Trophoblast cell (in vitro differentiated cells and primary cell): ENCODE data around the gene HLCS.

Experiments used
- DNase-seq, 2 donors: peaks; one replicate each; pipeline ENCODE4 v3.0.0-alpha.2; 2016
- H2AFZ ChIP-seq: 2 replicates; pipeline ENCODE4 v1.6.1; 2013; ENCODE audit warnings: low read length, moderate library complexity, mild to moderate bottlenecking; ENCODE audit not compliant: insufficient read depth, poor library complexity
- H2AK5ac ChIP-seq: 2 replicates; pipeline ENCODE4 v1.6.1; 2013; ENCODE audit warnings: mild to moderate bottlenecking, low read length
- H2BK120ac ChIP-seq: 2 replicates; pipeline ENCODE4 v1.6.1; 2013; ENCODE audit warnings: low read length, mild to moderate bottlenecking, moderate library complexity; ENCODE audit not compliant: insufficient read depth, poor library complexity
- H2BK12ac ChIP-seq: 2 replicates; pipeline ENCODE4 v1.6.1; 2013; ENCODE audit warnings: mild to moderate bottlenecking, low read length, moderate library complexity
- H2BK5ac ChIP-seq: 2 replicates; pipeline ENCODE4 v1.6.1; 2013; ENCODE audit warnings: low read length, low read depth, moderate library complexity, mild to moderate bottlenecking; ENCODE audit not compliant: poor library complexity
- H3K14ac ChIP-seq: 2 replicates; pipeline ENCODE4 v1.6.1; 2013; ENCODE audit warnings: mild to moderate bottlenecking, low read length
- H3K18ac ChIP-seq: 2 replicates; pipeline ENCODE4 v1.6.1; 2013; ENCODE audit warnings: mild to moderate bottlenecking, low read length
- H3K23ac ChIP-seq: 2 replicates; pipeline ENCODE4 v1.6.1; 2013; ENCODE audit warnings: low read length
- H3K27ac ChIP-seq: 2 replicates; pipeline ENCODE4 v1.5.1; 2013; ENCODE audit warnings: low read depth, mild to moderate bottlenecking, inconsistent platforms, low read length, moderate library complexity
- H3K27me3 ChIP-seq: 2 replicates; pipeline ENCODE4 v1.6.1; 2013; ENCODE audit warnings: inconsistent platforms, mild to moderate bottlenecking, low read length, moderate library complexity; ENCODE audit not compliant: insufficient read depth
- H3K36me3 ChIP-seq, 2 experiments: 1 replicate in 1 of 2; 2 replicates in 1 of 2; pipeline ENCODE4 v1.6.1; 2013; ENCODE audit warnings: low read length in 2 of 2, mild to moderate bottlenecking in 2 of 2, moderate library complexity in 1 of 2; ENCODE audit not compliant: insufficient read depth in 2 of 2, control insufficient read depth in 1 of 2
- H3K4ac ChIP-seq: 2 replicates; pipeline ENCODE4 v1.6.1; 2013; ENCODE audit warnings: low read depth, mild to moderate bottlenecking, low read length, moderate library complexity
- H3K4me1 ChIP-seq, 2 experiments: 1 replicate in 1 of 2; 2 replicates in 1 of 2; pipeline ENCODE4 v1.6.1; 2013; ENCODE audit warnings: low read length in 2 of 2, mild to moderate bottlenecking in 2 of 2, moderate library complexity in 1 of 2; ENCODE audit not compliant: insufficient read depth in 2 of 2, control insufficient read depth in 1 of 2
- H3K4me2 ChIP-seq: 2 replicates; pipeline ENCODE4 v1.6.1; 2013; ENCODE audit warnings: inconsistent platforms, mild to moderate bottlenecking, low read length, moderate library complexity
- H3K4me3 ChIP-seq: 2 replicates; pipeline ENCODE4 v1.5.1; 2013; ENCODE audit warnings: mild to moderate bottlenecking, low read depth, low read length, inconsistent platforms
- H3K79me1 ChIP-seq: one replicate; pipeline ENCODE4 v1.6.1; 2013; ENCODE audit warnings: low read length
- H3K79me2 ChIP-seq: 2 replicates; pipeline ENCODE4 v1.6.1; 2013; ENCODE audit warnings: low read length, mild to moderate bottlenecking; ENCODE audit not compliant: control insufficient read depth, insufficient read depth, poor library complexity
- H3K9ac ChIP-seq: 2 replicates; pipeline ENCODE4 v1.6.1; 2013; ENCODE audit warnings: mild to moderate bottlenecking, low read length
- H3K9me3 ChIP-seq: 2 replicates; pipeline ENCODE4 v1.6.1; 2013; ENCODE audit warnings: low read depth, mild to moderate bottlenecking, control low read depth, inconsistent platforms, low read length; ENCODE audit not compliant: insufficient read depth
- H4K12ac ChIP-seq: 2 replicates; pipeline ENCODE4 v1.6.1; 2013; ENCODE audit warnings: low read depth, mild to moderate bottlenecking, low read length, moderate library complexity
- H4K8ac ChIP-seq: 2 replicates; pipeline ENCODE4 v1.6.1; 2013; ENCODE audit warnings: low read depth, mild to moderate bottlenecking, low read length, moderate library complexity
- H4K91ac ChIP-seq: one replicate; pipeline ENCODE4 v1.6.1; 2013; ENCODE audit warnings: low read depth, mild to moderate bottlenecking, low read length, moderate library complexity
- WGBS: extraction: QIAGEN DNeasy Blood & Tissue Kit; methylation state at CpG from one replicate; pipeline ENCODE4 v1.1.7; 2013; ENCODE audit warnings: missing lambda C conversion rate; ENCODE audit not compliant: insufficient read length, insufficient coverage; ENCODE audit errors: extremely low coverage; 5-methylcytosine and 5-hydroxymethylcytosine counted together

The HLCS gene

DNA sequence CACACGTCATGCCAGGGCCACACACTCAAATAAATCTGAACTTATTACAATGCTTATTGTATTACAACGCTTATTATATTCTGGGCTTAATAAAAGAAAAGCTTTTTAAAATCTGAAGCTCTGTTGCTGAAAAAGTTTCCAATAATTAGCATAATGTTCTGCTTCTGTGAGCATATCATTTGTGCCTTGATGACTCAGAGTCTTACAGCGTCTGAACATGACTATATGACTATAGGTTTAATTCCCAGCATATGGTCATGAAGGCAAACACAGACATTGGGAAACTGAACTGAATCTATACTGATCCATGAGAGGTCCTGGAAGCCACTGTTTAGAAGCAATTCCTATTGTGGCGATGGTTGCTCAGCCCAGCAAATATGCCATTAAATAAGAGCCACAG lies 201.2 kb downstream of the HLCS start:
- Histone ChIP-seq H3K27ac (no peak overlapping the region), H2BK120ac (no peak overlapping the region), H2BK12ac (no peak overlapping the region), H3K4me1 (peaks cover 4 to 9% of the 10 kb centered on the region in 2 experiments), H3K9ac (no peak overlapping the region), H2AFZ (no peak overlapping the region), H4K91ac (no peak overlapping the region), H3K79me1 (no peaks in the 10 kb centered on the region), H4K12ac (no peak overlapping the region), H3K23ac (no peak overlapping the region), H2BK5ac (no peak overlapping the region), H3K4ac (no peak overlapping the region), H3K14ac (no peak overlapping the region), H3K4me3 (no peak overlapping the region), H2AK5ac (no peak overlapping the region), H3K18ac (no peak overlapping the region), H3K4me2 (no peak overlapping the region), H4K8ac (no peak overlapping the region), H3K79me2 (no peaks in the 10 kb centered on the region), H3K27me3 (no peaks in the 10 kb centered on the region), H3K36me3 (no peaks in the 10 kb centered on the region), H3K9me3 (no peaks in the 10 kb centered on the region)
- no peak for DNase-seq
- no CpG with 5 or more reads among the region's 4 CpGs for WGBS

GRCh38 chr21:36763305-36763704 lies 203.2 kb downstream of the HLCS start:
- Histone ChIP-seq H2BK120ac (no peak overlapping the region), H3K79me2 (no peaks in the 10 kb centered on the region), H4K12ac (no peak overlapping the region), H3K36me3 (no peaks in the 10 kb centered on the region), H3K14ac (no peak overlapping the region), H4K91ac (no peak overlapping the region), H3K4ac (no peak overlapping the region), H3K9ac (no peak overlapping the region), H3K27me3 (no peaks in the 10 kb centered on the region), H4K8ac (no peak overlapping the region), H3K23ac (no peak overlapping the region), H3K27ac (no peak overlapping the region), H3K9me3 (no peaks in the 10 kb centered on the region), H2AFZ (no peak overlapping the region), H3K4me2 (no peak overlapping the region), H2AK5ac (no peak overlapping the region), H2BK5ac (no peak overlapping the region), H2BK12ac (no peak overlapping the region), H3K4me3 (no peak overlapping the region), H3K18ac (no peak overlapping the region), H3K4me1 (peaks cover 4 to 9% of the 10 kb centered on the region in 2 experiments), H3K79me1 (no peaks in the 10 kb centered on the region)
- WGBS = no CpG with 5 or more reads among the region's 6 CpGs
- DNase-seq = no peak

GRCh38 chr21:36762642-36763041 lies 203.8 kb downstream of the HLCS start:
- Histone ChIP-seq H2BK12ac (no peak overlapping the region), H3K4ac (no peak overlapping the region), H4K8ac (no peak overlapping the region), H3K79me1 (no peaks in the 10 kb centered on the region), H2AK5ac (no peak overlapping the region), H3K9me3 (no peaks in the 10 kb centered on the region), H2AFZ (no peak overlapping the region), H3K4me1 (peaks cover 4 to 9% of the 10 kb centered on the region in 2 experiments), H3K79me2 (no peaks in the 10 kb centered on the region), H3K9ac (no peak overlapping the region), H2BK120ac (no peak overlapping the region), H3K27ac (no peak overlapping the region), H4K91ac (no peak overlapping the region), H3K14ac (no peak overlapping the region), H3K18ac (no peak overlapping the region), H2BK5ac (no peak overlapping the region), H4K12ac (no peak overlapping the region), H3K36me3 (no peaks in the 10 kb centered on the region), H3K23ac (no peak overlapping the region), H3K4me3 (no peak overlapping the region), H3K27me3 (no peaks in the 10 kb centered on the region), H3K4me2 (no peak overlapping the region)
- no CpG with 5 or more reads among the region's 9 CpGs for WGBS
- no peak for DNase-seq

DNA sequence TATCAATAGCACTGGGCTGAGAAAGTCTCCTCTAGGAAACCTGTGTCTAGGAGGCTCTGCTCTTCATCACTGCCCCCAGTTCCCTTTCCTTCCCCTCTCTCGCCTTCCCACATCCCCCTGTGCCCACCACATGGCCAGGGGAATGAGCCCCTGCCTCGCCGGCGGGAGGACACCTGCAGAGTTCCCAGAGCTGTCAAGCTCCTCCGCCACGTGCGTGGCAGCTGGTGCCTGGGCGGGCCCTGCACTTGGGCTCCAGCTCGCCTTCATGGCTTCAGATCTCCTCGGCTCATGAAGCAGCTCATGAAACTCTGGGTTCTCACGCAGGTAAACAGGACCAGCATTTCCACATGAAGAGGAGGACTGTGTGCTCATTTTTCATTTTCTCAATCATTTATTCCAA lies 204.8 kb downstream of the HLCS start:
- H3K18ac ChIP-seq = no peak overlapping the region
- no peak overlapping the region for H2AFZ ChIP-seq
- H4K12ac ChIP-seq = no peak overlapping the region
- no peak overlapping the region for H3K23ac ChIP-seq
- no peak overlapping the region for H2BK120ac ChIP-seq
- no peak overlapping the region for H3K14ac ChIP-seq
- H4K8ac ChIP-seq = no peak overlapping the region
- H2BK5ac ChIP-seq = no peak overlapping the region
- H3K79me2 ChIP-seq = no peaks in the 10 kb centered on the region
- H2BK12ac ChIP-seq = no peak overlapping the region
- no peak overlapping the region for H3K27ac ChIP-seq
- H3K4me1 ChIP-seq = peaks cover 0 to 2% of the 10 kb centered on the region in 2 experiments
- DNase-seq = no peak
- no peaks in the 10 kb centered on the region for H3K79me1 ChIP-seq
- no peak overlapping the region for H3K9ac ChIP-seq
- WGBS = no CpG with 5 or more reads among the region's 11 CpGs
- H3K9me3 ChIP-seq = no peaks in the 10 kb centered on the region
- H2AK5ac ChIP-seq = no peak overlapping the region
- no peak overlapping the region for H4K91ac ChIP-seq
- H3K36me3 ChIP-seq = no peaks in the 10 kb centered on the region
- no peak overlapping the region for H3K4ac ChIP-seq
- no peak overlapping the region for H3K4me2 ChIP-seq
- H3K4me3 ChIP-seq = no peak overlapping the region
- no peaks in the 10 kb centered on the region for H3K27me3 ChIP-seq
